Fibroblast of villous mesenchyme (primary cell): ENCODE results near the gene FAM120AOS. TPM values are rescaled to one million over a fixed set of nuclear protein-coding genes. Genes with fewer than 3 reads are reported as not detected.

Experiments used
- DNase-seq: peaks from one replicate; pipeline ENCODE4 v3.0.0-alpha.2; 2010; ENCODE audit warnings: low read depth
- H3K4me3 ChIP-seq: 2 replicates; pipeline ENCODE4 v1.5.1; 2011; ENCODE audit warnings: low read depth, mild to moderate bottlenecking, low read length
- total RNA-seq: library from RNA; depleted of rRNA; stranded (reverse); fragments of >200 nt; gene quantifications from 2 replicates; pipeline ENCODE4 v1.2.3, GENCODE V29; 2012
- TF ChIP-seq, protein P1 (sequence below): IDR thresholded peaks from 2 replicates; pipeline ENCODE4 v1.5.1; 2012; ENCODE audit warnings: low read depth, mild to moderate bottlenecking, low read length; ENCODE audit not compliant: insufficient read depth

The FAM120AOS gene
- total RNA-seq, 1 donor: 43.6 TPM

DNA sequence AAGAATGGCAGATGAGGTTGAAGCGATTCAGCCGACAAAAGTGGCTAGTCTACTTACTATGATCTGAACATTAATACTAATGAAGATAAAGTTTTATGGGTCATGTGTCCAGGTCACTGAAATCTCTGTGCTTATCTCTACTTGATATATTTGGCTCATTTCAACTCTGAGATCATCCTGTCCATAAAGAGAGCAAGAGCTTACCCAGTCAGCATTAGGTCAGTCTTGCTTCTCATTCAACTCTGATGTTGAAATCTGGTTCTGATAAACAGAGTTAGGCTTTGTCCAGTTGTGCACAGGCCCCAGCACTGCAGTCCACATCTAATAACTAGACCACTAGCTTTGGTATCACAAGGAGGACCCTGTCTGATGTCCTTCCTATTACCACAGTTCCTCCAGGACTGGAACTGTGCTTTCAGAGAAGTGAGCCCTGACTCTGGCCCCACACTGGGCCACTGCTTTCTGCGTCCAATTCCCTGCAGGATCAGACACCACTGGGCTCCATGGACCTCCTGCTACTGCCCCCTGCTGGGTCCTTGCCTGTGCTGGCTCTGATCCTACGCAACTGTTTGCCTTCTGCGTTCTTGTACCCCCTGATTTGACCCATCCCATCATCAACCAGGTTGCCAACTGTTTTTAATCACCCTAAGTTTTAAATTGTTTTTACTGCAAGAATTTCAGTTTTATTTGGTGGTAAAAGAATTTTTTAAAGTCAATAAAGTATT is 25.6 kb downstream of the FAM120AOS start:
- DNase-seq: no peak
- no peak overlapping the region for H3K4me3 ChIP-seq
- TF ChIP-seq, protein P1, sequence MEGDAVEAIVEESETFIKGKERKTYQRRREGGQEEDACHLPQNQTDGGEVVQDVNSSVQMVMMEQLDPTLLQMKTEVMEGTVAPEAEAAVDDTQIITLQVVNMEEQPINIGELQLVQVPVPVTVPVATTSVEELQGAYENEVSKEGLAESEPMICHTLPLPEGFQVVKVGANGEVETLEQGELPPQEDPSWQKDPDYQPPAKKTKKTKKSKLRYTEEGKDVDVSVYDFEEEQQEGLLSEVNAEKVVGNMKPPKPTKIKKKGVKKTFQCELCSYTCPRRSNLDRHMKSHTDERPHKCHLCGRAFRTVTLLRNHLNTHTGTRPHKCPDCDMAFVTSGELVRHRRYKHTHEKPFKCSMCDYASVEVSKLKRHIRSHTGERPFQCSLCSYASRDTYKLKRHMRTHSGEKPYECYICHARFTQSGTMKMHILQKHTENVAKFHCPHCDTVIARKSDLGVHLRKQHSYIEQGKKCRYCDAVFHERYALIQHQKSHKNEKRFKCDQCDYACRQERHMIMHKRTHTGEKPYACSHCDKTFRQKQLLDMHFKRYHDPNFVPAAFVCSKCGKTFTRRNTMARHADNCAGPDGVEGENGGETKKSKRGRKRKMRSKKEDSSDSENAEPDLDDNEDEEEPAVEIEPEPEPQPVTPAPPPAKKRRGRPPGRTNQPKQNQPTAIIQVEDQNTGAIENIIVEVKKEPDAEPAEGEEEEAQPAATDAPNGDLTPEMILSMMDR: peak; percentile 33

DNA sequence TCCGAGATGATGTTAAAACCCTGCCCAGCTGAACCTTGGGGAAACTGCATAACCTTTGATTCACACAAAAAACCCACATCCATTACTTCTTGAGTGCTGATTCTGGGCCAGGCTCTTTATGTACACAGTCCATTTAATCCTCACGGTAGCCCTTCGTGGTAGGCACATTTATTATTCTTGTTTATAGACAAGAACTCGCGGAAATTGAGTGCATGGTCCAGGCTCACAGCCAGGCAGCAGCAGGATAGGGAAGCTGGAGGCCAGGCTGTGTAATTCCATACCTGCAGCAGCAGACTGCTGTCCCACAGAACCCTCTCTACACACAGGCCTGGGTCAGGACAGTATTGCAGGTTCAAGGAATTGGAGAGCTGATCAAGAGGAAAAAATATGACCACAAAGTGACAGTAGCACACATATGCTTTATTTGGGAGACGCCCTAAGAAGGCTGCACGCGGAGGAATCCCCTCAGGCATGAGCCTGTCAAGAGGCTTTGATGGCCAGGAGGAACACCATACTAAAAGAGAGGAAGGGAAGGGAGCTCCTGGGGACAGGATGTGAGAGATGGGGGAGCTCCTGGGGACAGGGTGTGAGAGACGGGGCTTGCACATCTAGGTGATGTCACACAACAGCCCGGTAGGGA is 30.3 kb downstream of the FAM120AOS start:
- TF ChIP-seq, protein P1: no peak
- DNase-seq: no peak
- H3K4me3 ChIP-seq: no peak overlapping the region

DNA sequence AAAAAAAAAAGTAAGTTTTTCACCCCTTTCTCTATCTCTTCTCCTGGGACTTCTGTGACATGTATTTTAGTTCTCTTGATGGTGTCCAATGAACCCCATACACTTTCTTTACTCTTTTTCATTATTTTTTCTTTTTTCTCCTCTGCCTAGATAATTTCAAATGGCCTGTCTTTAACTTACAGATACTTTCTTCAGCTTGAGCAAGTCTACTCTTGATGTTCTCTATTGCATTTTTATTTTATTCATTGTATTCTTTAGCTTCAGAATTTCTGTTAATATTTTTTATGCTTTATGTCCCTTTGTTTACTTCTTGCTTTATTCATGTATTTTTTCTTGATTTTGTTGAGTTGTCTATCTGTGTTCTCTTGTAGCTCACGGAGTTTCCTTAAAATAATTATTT is 34.4 kb downstream of the FAM120AOS start:
- TF ChIP-seq, protein P1: no peak
- H3K4me3 ChIP-seq: no peak overlapping the region
- DNase-seq: no peak

DNA sequence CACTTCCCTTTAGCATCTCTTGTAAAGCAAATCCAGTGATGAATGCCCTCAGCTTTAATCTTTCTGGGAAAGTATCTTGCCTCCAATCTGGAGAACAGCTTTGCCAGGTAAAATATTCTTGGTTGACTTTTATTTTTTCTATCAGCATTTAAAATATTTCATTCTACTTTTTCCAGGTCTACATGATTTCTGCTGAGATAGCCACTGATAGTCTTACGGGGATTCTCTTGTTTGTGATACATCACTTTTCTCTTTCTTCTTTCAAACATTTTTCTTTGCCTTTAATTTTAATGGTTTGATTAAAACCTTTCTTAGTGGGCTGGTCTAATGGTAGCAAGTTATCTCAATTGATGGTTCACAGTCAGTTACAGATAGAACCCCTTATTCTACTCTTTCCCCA is 35.8 kb downstream of the FAM120AOS start:
- TF ChIP-seq, protein P1: no peak
- no peak overlapping the region for H3K4me3 ChIP-seq
- no peak for DNase-seq

DNA sequence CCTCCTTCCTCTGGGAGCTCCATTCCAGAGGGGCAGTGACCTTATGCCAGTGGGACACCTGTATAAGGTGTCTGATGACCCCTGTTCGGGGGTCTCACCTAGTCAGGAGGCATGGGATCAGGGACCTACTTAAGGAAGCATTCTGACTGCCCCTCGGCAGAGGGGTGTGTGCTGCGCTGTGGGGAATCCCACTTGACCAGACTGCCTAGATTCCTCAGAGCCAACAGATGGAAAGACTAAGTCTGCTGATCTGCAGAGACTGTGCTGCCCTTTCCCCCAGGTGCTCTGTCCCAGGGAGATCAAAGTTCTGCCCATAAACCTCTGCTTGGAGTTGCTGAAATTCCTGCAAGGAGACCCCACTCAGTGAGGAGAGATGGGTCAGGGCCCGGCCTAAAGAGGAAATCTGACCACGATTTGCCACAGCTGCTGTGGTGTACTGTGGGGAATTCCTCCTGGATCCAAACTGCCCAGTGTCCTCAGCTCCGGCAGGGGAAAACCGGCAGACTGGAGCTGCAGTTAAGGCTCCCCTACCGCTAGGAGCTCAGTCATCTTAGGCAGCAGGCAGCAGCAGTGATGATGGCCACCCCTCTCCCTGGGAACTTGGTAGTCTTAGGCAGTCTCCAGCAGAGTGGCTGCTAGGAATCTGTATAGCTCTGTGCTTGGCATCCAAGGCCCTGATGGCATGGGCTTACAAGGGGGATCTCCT is 36.7 kb downstream of the FAM120AOS start:
- TF ChIP-seq, protein P1: no peak
- no peak for DNase-seq

DNA sequence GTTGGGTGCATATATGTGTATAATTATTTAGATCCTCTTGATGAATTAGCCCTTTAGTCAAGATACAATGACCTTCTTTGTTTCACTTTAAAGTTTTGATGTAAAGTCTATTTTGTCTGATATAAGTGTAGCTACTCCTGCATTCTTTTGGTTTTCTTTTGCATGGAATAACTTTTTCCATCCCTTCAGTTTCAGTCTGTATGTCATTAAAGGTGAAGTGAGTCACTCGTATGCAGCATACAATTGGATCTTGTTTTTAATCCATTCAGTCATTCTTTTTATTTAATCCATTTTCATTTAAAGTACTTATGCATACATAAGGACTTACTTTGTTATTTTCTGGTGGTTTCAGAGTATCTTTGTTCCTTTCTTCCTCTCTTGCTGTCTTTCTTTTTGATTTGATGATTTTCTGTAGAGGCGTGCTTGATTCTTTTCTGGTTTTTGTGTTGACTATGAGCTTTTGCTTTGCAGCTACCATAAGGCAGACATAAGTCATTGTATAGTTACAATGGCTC is 38.1 kb downstream of the FAM120AOS start:
- H3K4me3 ChIP-seq: no peak overlapping the region
- TF ChIP-seq, protein P1: no peak
- no peak for DNase-seq

More for the DNA sequence above, 36.7 kb downstream of the FAM120AOS start:
- H3K4me3 ChIP-seq: no peak overlapping the region
